GM13976 (cell line): Measurements from ENCODE around the gene NLGN1.

Experiments used
- DNase-seq: peaks from one replicate; pipeline ENCODE4 v3.0.0; 2012; ENCODE audit warnings: low spot score
- in situ Hi-C: fragments of 300-500 bp; cut with MboI; formaldehyde crosslinking; loops from one replicate; pipeline ENCODE4 v1.12.0; 2022; ENCODE audit warnings: low sequenced_read_pairs, mixed read lengths, inconsistent platforms; ENCODE audit not compliant: unreplicated experiment
- TF ChIP-seq, protein P1 (sequence below): IDR thresholded peaks from 2 replicates; pipeline ENCODE4 v1.5.1; 2012; ENCODE audit warnings: borderline replicate concordance, mild to moderate bottlenecking; ENCODE audit not compliant: insufficient read depth; ENCODE audit errors: extremely low read depth, missing control alignments, control extremely low read depth

The NLGN1 gene

DNA sequence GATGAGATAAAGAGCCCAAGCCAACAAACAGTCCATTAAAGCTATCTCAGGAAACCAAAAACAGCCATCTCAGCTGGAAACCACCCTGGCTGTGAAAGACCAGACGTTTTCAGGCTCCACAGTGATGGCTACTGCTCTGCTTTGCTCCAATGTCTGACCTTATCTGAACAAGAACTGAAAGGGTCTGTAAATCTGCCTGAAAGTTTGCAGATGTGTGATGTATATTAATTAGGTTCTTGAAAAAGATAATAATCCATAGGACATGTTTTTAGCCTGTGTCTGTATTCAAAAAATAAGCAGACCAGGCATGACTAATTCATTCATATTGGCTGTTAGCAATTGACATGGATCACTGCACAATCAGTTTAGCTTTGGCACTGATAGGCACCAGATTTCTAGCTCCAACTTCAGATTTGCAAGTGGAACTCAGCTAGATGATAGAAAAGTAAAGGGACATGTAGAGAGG lies 850.2 kb downstream of the NLGN1 start:
- no peak for DNase-seq
- TF ChIP-seq, protein P1, sequence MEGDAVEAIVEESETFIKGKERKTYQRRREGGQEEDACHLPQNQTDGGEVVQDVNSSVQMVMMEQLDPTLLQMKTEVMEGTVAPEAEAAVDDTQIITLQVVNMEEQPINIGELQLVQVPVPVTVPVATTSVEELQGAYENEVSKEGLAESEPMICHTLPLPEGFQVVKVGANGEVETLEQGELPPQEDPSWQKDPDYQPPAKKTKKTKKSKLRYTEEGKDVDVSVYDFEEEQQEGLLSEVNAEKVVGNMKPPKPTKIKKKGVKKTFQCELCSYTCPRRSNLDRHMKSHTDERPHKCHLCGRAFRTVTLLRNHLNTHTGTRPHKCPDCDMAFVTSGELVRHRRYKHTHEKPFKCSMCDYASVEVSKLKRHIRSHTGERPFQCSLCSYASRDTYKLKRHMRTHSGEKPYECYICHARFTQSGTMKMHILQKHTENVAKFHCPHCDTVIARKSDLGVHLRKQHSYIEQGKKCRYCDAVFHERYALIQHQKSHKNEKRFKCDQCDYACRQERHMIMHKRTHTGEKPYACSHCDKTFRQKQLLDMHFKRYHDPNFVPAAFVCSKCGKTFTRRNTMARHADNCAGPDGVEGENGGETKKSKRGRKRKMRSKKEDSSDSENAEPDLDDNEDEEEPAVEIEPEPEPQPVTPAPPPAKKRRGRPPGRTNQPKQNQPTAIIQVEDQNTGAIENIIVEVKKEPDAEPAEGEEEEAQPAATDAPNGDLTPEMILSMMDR = no peak
- in situ Hi-C loops = no loop called here

DNA sequence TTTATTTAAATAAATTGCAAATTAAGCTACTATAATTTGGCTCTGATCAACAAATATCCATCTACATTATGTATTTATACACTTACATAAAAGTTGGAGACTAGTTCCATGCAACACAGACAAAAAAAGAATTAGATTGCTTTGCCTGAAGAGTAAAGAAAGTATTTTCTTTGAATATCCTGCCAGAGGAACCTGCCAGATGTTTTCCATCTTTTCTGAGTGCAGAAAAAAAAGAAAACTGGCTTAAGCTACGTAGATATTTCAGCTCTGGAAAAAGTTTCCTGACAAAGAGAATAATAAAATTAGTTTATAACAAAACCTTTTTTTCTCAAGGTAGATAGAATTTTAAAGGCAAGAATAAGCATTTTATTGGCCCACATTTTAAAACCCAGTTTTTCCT lies 854.1 kb downstream of the NLGN1 start:
- no peak for DNase-seq
- in situ Hi-C loops = no loop called here
- TF ChIP-seq, protein P1 = no peak

DNA sequence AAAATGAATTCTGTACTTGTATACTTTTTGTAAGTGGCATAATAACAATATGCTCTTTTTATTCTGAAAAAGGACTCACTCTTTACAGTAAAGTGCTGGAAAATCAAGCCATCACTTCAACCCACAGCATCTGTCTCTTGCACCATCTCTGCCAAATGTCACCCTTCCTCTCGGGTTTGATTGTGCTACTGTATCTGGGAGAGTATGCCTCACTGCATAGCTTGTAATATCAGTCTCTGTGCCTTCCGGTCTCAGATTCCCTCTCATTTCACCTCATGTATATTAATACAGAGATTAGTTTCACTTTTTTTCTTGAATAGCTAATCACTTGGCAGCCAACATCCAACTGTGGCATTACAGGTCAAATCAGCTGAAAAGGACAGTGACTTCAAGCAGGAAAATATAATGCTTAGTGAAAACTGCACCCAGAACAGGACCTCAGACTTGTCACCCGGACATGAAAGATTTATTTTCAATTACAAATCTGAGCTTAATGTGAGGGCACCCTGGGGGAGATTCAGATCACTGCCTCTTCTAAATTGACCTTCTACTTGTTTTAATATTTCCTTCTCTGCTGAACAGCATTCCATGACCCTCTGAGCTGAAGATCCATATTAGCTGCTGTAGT lies 855.8 kb downstream of the NLGN1 start:
- in situ Hi-C loops = no loop called here
- no peak for DNase-seq
- TF ChIP-seq, protein P1 = no peak

DNA sequence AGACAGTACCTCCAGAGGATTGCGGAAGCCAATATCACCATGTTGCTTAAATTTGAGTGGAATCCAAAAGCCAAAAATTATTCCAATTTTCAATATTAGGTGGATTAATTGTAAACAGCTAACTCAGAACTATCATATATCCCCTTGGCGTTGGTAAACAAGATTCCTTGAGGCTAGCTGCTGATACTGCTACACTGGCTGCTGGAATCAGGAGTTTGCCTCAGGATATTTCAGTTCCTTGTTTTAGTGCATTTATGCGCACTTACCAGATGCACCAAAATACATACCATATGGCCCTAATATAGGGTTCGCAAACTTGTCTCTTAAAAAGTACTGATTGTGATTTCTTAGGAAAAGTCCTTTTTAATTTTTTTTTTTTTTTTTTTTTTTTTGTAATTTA lies 856.4 kb downstream of the NLGN1 start:
- TF ChIP-seq, protein P1 = no peak
- no peak for DNase-seq
- in situ Hi-C loops = no loop called here

DNA sequence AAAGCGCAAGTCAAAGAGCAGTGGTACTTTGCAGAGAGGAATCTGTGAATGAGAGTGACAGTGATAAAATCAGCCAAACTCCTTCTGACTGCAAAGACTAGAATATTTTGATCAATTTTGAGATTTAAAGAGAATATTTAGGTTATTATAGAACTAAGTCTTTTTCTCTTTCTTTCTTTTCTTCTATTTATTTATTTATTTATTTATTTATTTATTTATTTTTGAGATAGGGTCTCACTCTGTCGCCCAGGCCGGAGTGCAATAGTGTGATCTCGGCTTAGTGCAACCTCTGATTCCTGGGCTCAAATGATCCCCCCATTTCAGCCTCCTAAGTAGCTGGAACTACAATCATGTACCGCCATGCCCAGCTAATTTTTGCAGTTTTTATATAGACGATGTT lies 857.9 kb downstream of the NLGN1 start:
- in situ Hi-C loops = no loop called here

DNA sequence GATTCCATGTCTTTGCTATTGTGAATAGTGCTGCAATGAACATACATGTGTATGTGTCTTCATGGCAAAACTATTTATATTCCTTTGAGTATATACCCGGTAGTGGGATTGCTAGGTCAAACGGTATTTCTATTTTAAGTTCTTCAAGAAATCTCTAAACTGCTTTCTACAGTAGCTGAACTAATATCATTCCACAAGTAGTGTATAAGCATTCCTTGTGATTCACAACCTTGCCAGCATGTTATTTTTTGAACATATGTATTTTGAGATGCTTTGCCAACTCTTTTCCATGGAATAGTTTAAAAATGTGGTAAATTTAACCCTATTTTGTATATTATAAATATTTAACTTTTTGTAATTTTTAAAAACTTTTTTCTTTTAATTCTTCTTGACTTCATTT lies 868.9 kb downstream of the NLGN1 start:
- no peak for DNase-seq
- TF ChIP-seq, protein P1 = no peak
- in situ Hi-C loops = no loop called here

More for the DNA sequence above, 857.9 kb downstream of the NLGN1 start:
- TF ChIP-seq, protein P1 = no peak
- no peak for DNase-seq

DNA sequence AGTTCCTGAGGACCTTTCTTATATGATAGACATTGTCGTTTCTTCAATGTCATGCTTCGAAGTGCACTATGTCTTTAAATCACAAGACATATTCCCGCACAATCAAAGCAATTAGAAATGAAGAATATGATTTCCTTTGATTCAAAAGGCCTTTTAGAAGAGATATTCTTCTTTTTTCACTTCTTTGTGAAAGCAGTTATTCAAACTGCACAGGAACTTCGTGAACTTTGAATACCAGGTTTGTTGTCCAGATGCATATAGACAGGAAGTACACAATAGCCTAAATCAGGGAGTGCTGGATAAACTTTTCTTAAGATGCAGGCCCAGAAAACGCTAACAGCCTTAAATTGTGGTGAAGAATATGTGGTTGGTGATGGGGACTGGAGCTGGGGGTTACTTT lies 870.5 kb downstream of the NLGN1 start:
- in situ Hi-C loops = no loop called here
- DNase-seq = no peak
- TF ChIP-seq, protein P1 = no peak
